WTC11 (cell line): ENCODE data around the gene IKZF2.

ENCODE experiments used
- ATF3 ChIP-seq: sonication (generic); formaldehyde crosslinking; conservative IDR thresholded peaks from 2 replicates; pipeline ENCODE4 v1.8.1; 2022; ENCODE audit warnings: mild to moderate bottlenecking, missing genetic modification reagents
- CREB1 ChIP-seq: sonication (generic); formaldehyde crosslinking; IDR thresholded peaks from 2 replicates; pipeline ENCODE4 v1.8.0; 2023; ENCODE audit warnings: mild to moderate bottlenecking, missing genetic modification reagents
- CTCF ChIP-seq: fragments of 200-600 bp; IDR thresholded peaks from 2 replicates; pipeline ENCODE4 v1.8.0; 2022; ENCODE audit warnings: antibody characterized with exemption
- E2F5 ChIP-seq: sonication (generic); formaldehyde crosslinking; IDR thresholded peaks from 2 replicates; pipeline ENCODE4 v1.8.1; 2022; ENCODE audit warnings: mild to moderate bottlenecking, moderate library complexity, missing genetic modification reagents
- FOXK1 ChIP-seq: sonication (generic); formaldehyde crosslinking; IDR thresholded peaks from 2 replicates; pipeline ENCODE4 v1.8.0; 2022; ENCODE audit warnings: mild to moderate bottlenecking, moderate library complexity, missing genetic modification reagents
- FOXP1 ChIP-seq: sonication (generic); formaldehyde crosslinking; IDR thresholded peaks from 2 replicates; pipeline ENCODE4 v1.8.0; 2022; ENCODE audit warnings: missing genetic modification reagents, mild to moderate bottlenecking, moderate library complexity, borderline replicate concordance
- MAX ChIP-seq: sonication (generic); formaldehyde crosslinking; IDR thresholded peaks from 2 replicates; pipeline ENCODE4 v1.8.0; 2022; ENCODE audit warnings: mild to moderate bottlenecking, missing genetic modification reagents
- NFYB ChIP-seq: sonication (generic); formaldehyde crosslinking; conservative IDR thresholded peaks from 2 replicates; pipeline ENCODE4 v1.8.0; 2022; ENCODE audit warnings: low read depth, missing genetic modification reagents
- NR2C2 ChIP-seq: sonication (generic); formaldehyde crosslinking; IDR thresholded peaks from 2 replicates; pipeline ENCODE4 v1.8.0; 2022; ENCODE audit warnings: mild to moderate bottlenecking, missing genetic modification reagents
- OVOL2 ChIP-seq: fragments of 250-450 bp; sonication (Bioruptor Pico); IDR thresholded peaks from 2 replicates; pipeline ENCODE4 v1.9.0; 2021; ENCODE audit warnings: mild to moderate bottlenecking, borderline replicate concordance
- SP1 ChIP-seq: sonication (generic); formaldehyde crosslinking; conservative IDR thresholded peaks from 2 replicates; pipeline ENCODE4 v1.8.1; 2022; ENCODE audit warnings: missing genetic modification reagents
- USF2 ChIP-seq: sonication (generic); formaldehyde crosslinking; IDR thresholded peaks from 2 replicates; pipeline ENCODE4 v1.8.1; 2023; ENCODE audit warnings: mild to moderate bottlenecking, missing genetic modification reagents, moderate library complexity

DNA sequence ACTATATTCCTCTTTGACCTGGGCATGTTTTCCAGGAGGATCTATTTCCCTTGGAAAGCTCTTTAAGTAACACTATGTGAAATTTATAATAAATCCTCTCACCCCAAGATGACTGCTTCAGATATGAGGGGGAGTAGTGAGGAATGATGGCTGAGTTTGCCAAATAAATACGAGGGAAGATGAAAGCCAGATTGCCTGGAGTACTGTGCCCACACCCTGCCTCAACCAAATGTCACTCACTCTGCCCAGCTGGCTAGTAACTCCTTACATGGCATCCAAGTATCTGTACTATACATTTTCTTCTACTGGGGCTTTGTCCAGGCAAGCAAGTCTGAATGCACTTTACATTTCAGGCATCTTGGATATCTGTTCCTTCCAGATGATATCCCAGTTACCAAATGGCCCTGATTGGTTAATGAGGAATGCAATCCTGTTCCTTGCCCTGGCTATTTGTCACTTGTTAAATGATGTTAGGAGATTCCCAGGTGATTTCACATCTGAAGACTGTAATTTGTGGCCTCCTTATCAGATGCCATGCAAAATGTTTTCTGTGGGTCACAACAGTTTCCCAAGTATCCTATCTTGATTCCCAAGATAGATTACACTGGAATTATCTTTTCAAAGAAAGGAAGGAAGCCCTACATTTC lies 191.8 kb downstream of the IKZF2 start:
- TF ChIP-seq CTCF (no peak), SP1 (no peak), USF2 (CRISPR knock-in tag) (no peak), E2F5 (CRISPR knock-in tag) (no peak), MAX (CRISPR knock-in tag) (no peak), FOXK1 (CRISPR knock-in tag) (no peak), ATF3 (CRISPR knock-in tag) (no peak), NFYB (CRISPR knock-in tag) (no peak), NR2C2 (CRISPR knock-in tag) (no peak), OVOL2 (CRISPR knock-in tag) (no peak), FOXP1 (CRISPR knock-in tag) (no peak), CREB1 (no peak)
